B cell (primary cell): ENCODE data around the gene ARMC5. TPM values are rescaled to one million over a fixed set of nuclear protein-coding genes. Genes with fewer than 3 reads are reported as not detected.

Experiments
- ATAC-seq: fragments of 200-7000 bp; cut with Tn5 transposase; one replicate; pipeline ENCODE4 v1.10.0; 2021; ENCODE audit warnings: low read depth, mild to moderate bottlenecking, moderate number of reproducible peaks, moderate library complexity
- CTCF ChIA-PET: fragments of 350-600 bp; sonication (Branson Sonifier 250); formaldehyde crosslinking; loops from one replicate; lab custom pipeline; 2021; ENCODE audit warnings: antibody characterized with exemption, inconsistent platforms; lab: Charles Lee
- POLR2A ChIA-PET: fragments of 350-600 bp; sonication (Branson Sonifier 250); formaldehyde crosslinking; loops from one replicate; lab custom pipeline; 2021; ENCODE audit warnings: antibody characterized with exemption; lab: Charles Lee
- DNase-seq: peaks from one replicate; pipeline ENCODE4 v3.0.0; 2013
- H2AFZ ChIP-seq: 2 replicates; pipeline ENCODE4 v1.6.1; 2012; ENCODE audit warnings: mild to moderate bottlenecking, low read depth, low read length; ENCODE audit not compliant: insufficient read depth, poor library complexity, severe bottlenecking
- H3K27ac ChIP-seq, 2 donors: 1 replicate in 1 of 2; 2 replicates in 1 of 2; pipeline ENCODE4 v1.5.1; 2012 to 2013; ENCODE audit warnings: low read length in 2 of 2, mild to moderate bottlenecking in 2 of 2, moderate library complexity in 1 of 2
- H3K27me3 ChIP-seq, 4 experiments: fragments of 200-600 bp in 1 of 4; sonication (generic) in 1 of 4; replicated peaks in 1 of 4; 1 replicate in 2 of 4; 2 replicates in 2 of 4; pipeline versions ENCODE4 v1.6.1 to v1.7.0; 2013 to 2016; ENCODE audit warnings: low read length in 3 of 4, mild to moderate bottlenecking in 2 of 4, mixed read lengths in 1 of 4, moderate library complexity in 1 of 4; ENCODE audit not compliant: insufficient read depth in 4 of 4, control insufficient read depth in 3 of 4; ENCODE audit errors: control extremely low read depth in 1 of 4
- H3K36me3 ChIP-seq, 2 experiments: replicated peaks in 1 of 2; 1 replicate in 1 of 2; 2 replicates in 1 of 2; pipeline versions ENCODE4 v1.6.1 to v1.7.1; 2013; ENCODE audit warnings: low read length in 1 of 2; ENCODE audit not compliant: insufficient read depth in 2 of 2, control insufficient read depth in 1 of 2; ENCODE audit errors: control extremely low read depth in 1 of 2, extremely low read depth in 1 of 2
- H3K4me1 ChIP-seq, 2 donors: fragments of 200-600 bp in 1 of 2; sonication (generic) in 1 of 2; 1 replicate in 1 of 2; 2 replicates in 1 of 2; pipeline versions ENCODE4 v1.5.1 to v1.6.1; 2013 to 2017; ENCODE audit warnings: low read length in 2 of 2; ENCODE audit not compliant: control insufficient read depth in 2 of 2, insufficient read depth in 2 of 2
- H3K4me2 ChIP-seq: replicated peaks from 2 replicates; pipeline ENCODE3; 2012; ENCODE audit warnings: mild to moderate bottlenecking, low read depth, low read length; ENCODE audit not compliant: poor library complexity, severe bottlenecking
- H3K4me3 ChIP-seq, 5 experiments: fragments of 200-600 bp in 1 of 5; sonication (generic) in 1 of 5; 1 replicate in 3 of 5; 2 replicates in 2 of 5; pipeline versions ENCODE4 v1.5.1 to v1.7.0; 2011 to 2016; ENCODE audit warnings: low read length in 4 of 5, mild to moderate bottlenecking in 4 of 5, low read depth in 2 of 5, control low read depth in 1 of 5, moderate library complexity in 1 of 5; ENCODE audit not compliant: insufficient read depth in 1 of 5; ENCODE audit errors: control extremely low read depth in 1 of 5, extremely low read depth in 1 of 5
- H3K79me2 ChIP-seq: fragments of 200-600 bp; sonication (generic); one replicate; pipeline ENCODE4 v1.6.0; 2016; ENCODE audit warnings: low read length; ENCODE audit not compliant: control insufficient read depth, insufficient read depth
- H3K9ac ChIP-seq: fragments of 200-600 bp; sonication (generic); 2 replicates; pipeline ENCODE4 v1.6.1; 2017; ENCODE audit warnings: mild to moderate bottlenecking, low read length, moderate library complexity
- H3K9me3 ChIP-seq, 3 donors: one replicate each; pipeline versions ENCODE4 v1.6.1 to v1.7.1; 2013; ENCODE audit warnings: low read length in 2 of 3; ENCODE audit not compliant: control insufficient read depth in 2 of 3, insufficient read depth in 1 of 3; ENCODE audit errors: control extremely low read depth in 1 of 3
- H4K20me1 ChIP-seq: 2 replicates; pipeline ENCODE4 v1.6.0; 2012; ENCODE audit warnings: mild to moderate bottlenecking, low read length; ENCODE audit not compliant: insufficient read depth, control insufficient read depth, poor library complexity, severe bottlenecking
- H3K27ac Mint-ChIP-seq: one replicate; pipeline ENCODE4 v1.8.0; 2021; ENCODE audit warnings: mixed read lengths
- H3K27me3 Mint-ChIP-seq: one replicate; pipeline ENCODE4 v1.8.0; 2021; ENCODE audit warnings: mixed read lengths
- H3K4me1 Mint-ChIP-seq: one replicate; pipeline ENCODE4 v1.8.0; 2021; ENCODE audit warnings: mixed read lengths
- H3K4me3 Mint-ChIP-seq: one replicate; pipeline ENCODE4 v1.8.0; 2021; ENCODE audit warnings: mixed read lengths
- H3K9me3 Mint-ChIP-seq: one replicate; pipeline ENCODE4 v1.8.0; 2022; ENCODE audit warnings: mixed read lengths; ENCODE audit not compliant: insufficient read depth
- CTCF ChIP-seq: fragments of 200-600 bp; IDR thresholded peaks from one replicate; pipeline ENCODE4 v1.8.0; 2022; ENCODE audit warnings: antibody characterized with exemption, mild to moderate bottlenecking
- EZH2 ChIP-seq: IDR thresholded peaks from 2 replicates; pipeline ENCODE4 v1.6.1; 2012; ENCODE audit warnings: borderline replicate concordance, low read depth, mild to moderate bottlenecking, moderate library complexity, low read length; ENCODE audit not compliant: insufficient read depth, poor library complexity, severe bottlenecking
- WGBS: methylation state at CpG from one replicate; pipeline ENCODE4 v1.1.5; 2013; ENCODE audit warnings: missing lambda C conversion rate; ENCODE audit not compliant: insufficient coverage; 5-methylcytosine and 5-hydroxymethylcytosine counted together
- intact Hi-C: fragments of 100-400 bp; cut with micrococcal nuclease; formaldehyde crosslinking; loops from one replicate; pipeline ENCODE4 v1.10.0; 2022
- polyA plus RNA-seq: library from polyadenylated mRNA; depleted of rRNA; stranded (reverse); fragments of >200 nt; gene quantifications from 2 replicates; pipeline ENCODE4 v1.2.3, GENCODE V29; 2012
- total RNA-seq, 2 donors: library from RNA; stranded (reverse); fragments of 120-200 nt in 1 of 2; gene quantifications; 1 replicate in 1 of 2; 2 replicates in 1 of 2; pipeline versions ENCODE4 v1.2.3 to v1.2.4, GENCODE V29; 2013 to 2022

The ARMC5 gene
- total and polyA plus RNA-seq, 2 donors (not counting 1 experiment from before 2014, with no cell fraction given): 11.7 to 15.4 TPM

GRCh38 chr16:31499928-31500327 lies 40.6 kb downstream of the ARMC5 start:
- no peak for DNase-seq
- TF ChIP-seq EZH2: no peak
- no peak for TF ChIP-seq CTCF
- H3K79me2 ChIP-seq: peaks cover 22% of the 10 kb centered on the region
- WGBS: 98% methylated on average over 7 of the region's 8 CpGs
- H3K9me3 ChIP-seq: no peaks in the 10 kb centered on the region
- peaks cover 9% of the 10 kb centered on the region for H4K20me1 ChIP-seq
- no peaks in the 10 kb centered on the region for H3K4me1 ChIP-seq
- no peaks in the 10 kb centered on the region for H3K27me3 ChIP-seq
- no peak for ATAC-seq
- no peaks in the 10 kb centered on the region for H3K4me1 Mint-ChIP-seq
- no peak overlapping the region for H3K9ac ChIP-seq
- H2AFZ ChIP-seq: no peak overlapping the region
- H3K27ac ChIP-seq: no peak overlapping the region
- ChIA-PET CTCF (no interaction called here), POLR2A (no interaction called here)
- peaks cover 0 to 41% of the 10 kb centered on the region in 2 experiments for H3K36me3 ChIP-seq
- no peak overlapping the region for H3K27ac Mint-ChIP-seq
- no peak overlapping the region for H3K4me3 Mint-ChIP-seq
- H3K4me2 ChIP-seq: no peak overlapping the region
- no peak overlapping the region for H3K4me3 ChIP-seq
- intact Hi-C loops: no loop called here
- no peaks in the 10 kb centered on the region for H3K9me3 Mint-ChIP-seq
- H3K27me3 Mint-ChIP-seq: no peaks in the 10 kb centered on the region

GRCh38 chr16:31501226-31501965 lies 42.1 kb downstream of the ARMC5 start:
- Histone ChIP-seq H3K4me3 (no peak overlapping the region), H4K20me1 (peaks cover 9% of the 10 kb centered on the region), H3K4me1 (peaks cover 6 to 7% of the 10 kb centered on the region in 2 donors), H3K9ac (no peak overlapping the region), H3K4me2 (no peak overlapping the region), H2AFZ (no peak overlapping the region), H3K36me3 (peaks cover 0 to 34% of the 10 kb centered on the region in 2 experiments), H3K9me3 (no peaks in the 10 kb centered on the region), H3K79me2 (peaks cover 22% of the 10 kb centered on the region), H3K27me3 (no peaks in the 10 kb centered on the region), H3K27ac (no peak overlapping the region)
- no peaks in the 10 kb centered on the region for H3K9me3 Mint-ChIP-seq
- intact Hi-C loops: no loop called here
- WGBS: 100% methylated on average over 3 of the region's 3 CpGs
- H3K4me1 Mint-ChIP-seq: peaks cover 13% of the 10 kb centered on the region
- no peak overlapping the region for H3K27ac Mint-ChIP-seq
- TF ChIP-seq EZH2 (no peak), CTCF (no peak)
- H3K27me3 Mint-ChIP-seq: no peaks in the 10 kb centered on the region
- no peak for DNase-seq
- CTCF ChIA-PET: no interaction called here
- POLR2A ChIA-PET: interaction anchor here (0.6 to 0.7 kb wide), 2 partner anchors 20 to 507 kb away, joined by 3 read pairs; no protein-coding TSS in a partner anchor
- no peak overlapping the region for H3K4me3 Mint-ChIP-seq
- no peak for ATAC-seq
